ENCODE measurements around the gene FAM186B.

DNA sequence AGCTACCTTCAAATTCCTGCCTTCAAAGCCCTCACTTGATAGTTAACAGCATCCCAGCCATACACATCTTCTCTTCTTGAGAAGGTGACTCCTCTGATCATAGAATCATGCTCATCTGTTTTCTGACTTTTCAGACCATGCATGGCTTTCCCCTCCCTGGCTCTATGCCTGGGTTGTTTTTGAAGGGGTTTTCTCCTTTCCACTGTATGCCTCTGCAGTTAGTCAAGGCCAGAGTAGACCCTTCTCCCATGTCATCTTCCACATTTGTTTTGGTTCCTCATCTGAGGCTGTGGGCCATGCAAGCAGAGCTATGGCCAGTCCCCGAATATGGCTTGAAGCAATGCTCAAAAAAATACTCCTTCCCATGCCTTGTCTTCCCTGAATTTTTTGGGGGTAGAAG is 23.2 kb downstream of the FAM186B start:
- TF ChIP-seq, protein P1, sequence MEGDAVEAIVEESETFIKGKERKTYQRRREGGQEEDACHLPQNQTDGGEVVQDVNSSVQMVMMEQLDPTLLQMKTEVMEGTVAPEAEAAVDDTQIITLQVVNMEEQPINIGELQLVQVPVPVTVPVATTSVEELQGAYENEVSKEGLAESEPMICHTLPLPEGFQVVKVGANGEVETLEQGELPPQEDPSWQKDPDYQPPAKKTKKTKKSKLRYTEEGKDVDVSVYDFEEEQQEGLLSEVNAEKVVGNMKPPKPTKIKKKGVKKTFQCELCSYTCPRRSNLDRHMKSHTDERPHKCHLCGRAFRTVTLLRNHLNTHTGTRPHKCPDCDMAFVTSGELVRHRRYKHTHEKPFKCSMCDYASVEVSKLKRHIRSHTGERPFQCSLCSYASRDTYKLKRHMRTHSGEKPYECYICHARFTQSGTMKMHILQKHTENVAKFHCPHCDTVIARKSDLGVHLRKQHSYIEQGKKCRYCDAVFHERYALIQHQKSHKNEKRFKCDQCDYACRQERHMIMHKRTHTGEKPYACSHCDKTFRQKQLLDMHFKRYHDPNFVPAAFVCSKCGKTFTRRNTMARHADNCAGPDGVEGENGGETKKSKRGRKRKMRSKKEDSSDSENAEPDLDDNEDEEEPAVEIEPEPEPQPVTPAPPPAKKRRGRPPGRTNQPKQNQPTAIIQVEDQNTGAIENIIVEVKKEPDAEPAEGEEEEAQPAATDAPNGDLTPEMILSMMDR (IDR thresholded peaks at IDR 0.05), result no peak
- TF ChIP-seq EZH2phosphoT487 (IDR thresholded peaks at IDR 0.05), result no peak
